ENCODE results near the gene ST6GALNAC6. TPM values are rescaled to one million over a fixed set of nuclear protein-coding genes. Genes with fewer than 3 reads are reported as not detected.
A peak's percentile ranks its signal among the peaks of the same experiment; 100 is the strongest.
"Not testable (repeated sequence)": the region's sequence is repeated elsewhere in the genome, so short reads cannot be mapped to it uniquely, and the experiment has no call there.

Gene ST6GALNAC6
- total RNA-seq, 2 donors from 2014 or later, result 74.4 to 75.6 TPM

GRCh38 chr9:127844821-127845359, 54.5 kb downstream of the ST6GALNAC6 start:
- Mint-ChIP-seq H3K36me3 (ENCODE audit: insufficient read depth in 2 of 2) (peaks cover 11 to 12% of the 10 kb centered on the region in 2 donors), H3K27ac (no peak overlapping the region), H3K4me1 (ENCODE audit: low read depth) (no peaks in the 10 kb centered on the region), H3K4me3 (no peak overlapping the region), H3K27me3 (ENCODE audit: low read depth) (no peaks in the 10 kb centered on the region), H3K9me3 (peaks cover 8% of the 10 kb centered on the region in 2 donors)
- DNase-seq (no peak), ATAC-seq (replicated peaks in 1 of 2) (no peak)

GRCh38 chr9:127841087-127841835, 58.1 kb downstream of the ST6GALNAC6 start:
- Mint-ChIP-seq H3K4me1 (ENCODE audit: low read depth) (no peaks in the 10 kb centered on the region), H3K36me3 (ENCODE audit: insufficient read depth in 2 of 2) (no peaks in the 10 kb centered on the region), H3K9me3 (no peaks in the 10 kb centered on the region), H3K27ac (no peak overlapping the region), H3K27me3 (ENCODE audit: low read depth) (no peaks in the 10 kb centered on the region), H3K4me3 (no peak overlapping the region)
- no peak for DNase-seq
- no peak for ATAC-seq (replicated peaks in 1 of 2)

GRCh38 chr9:127838375-127839078, 60.9 kb downstream of the ST6GALNAC6 start:
- no peak for DNase-seq
- Mint-ChIP-seq H3K4me1 (ENCODE audit: low read depth) (peaks cover 14% of the 10 kb centered on the region), H3K27ac (no peak overlapping the region), H3K27me3 (ENCODE audit: low read depth) (no peaks in the 10 kb centered on the region), H3K4me3 (no peak overlapping the region), H3K9me3 (no peaks in the 10 kb centered on the region), H3K36me3 (ENCODE audit: insufficient read depth in 2 of 2) (no peaks in the 10 kb centered on the region)
- no peak for ATAC-seq (replicated peaks in 1 of 2)

- no peaks in the 10 kb centered on the region for H3K27me3 Mint-ChIP-seq (ENCODE audit: low read depth)
- peaks cover 26% of the 10 kb centered on the region for H3K4me1 Mint-ChIP-seq (ENCODE audit: low read depth)
- H3K36me3 Mint-ChIP-seq (ENCODE audit: insufficient read depth in 2 of 2), result no peaks in the 10 kb centered on the region
- ATAC-seq (replicated peaks in 1 of 2) (no peak), DNase-seq (no peak)
- no peak overlapping the region for H3K27ac Mint-ChIP-seq
- no peaks in the 10 kb centered on the region for H3K9me3 Mint-ChIP-seq
- no peak overlapping the region for H3K4me3 Mint-ChIP-seq
Observed at GRCh38 chr9:127837346-127837745, 62.1 kb downstream of the ST6GALNAC6 start.

- H3K27me3 Mint-ChIP-seq (ENCODE audit: low read depth); H3K9me3 Mint-ChIP-seq; DNase-seq; H3K36me3 Mint-ChIP-seq (ENCODE audit: insufficient read depth in 2 of 2); ATAC-seq (replicated peaks in 1 of 2); H3K27ac Mint-ChIP-seq; H3K4me3 Mint-ChIP-seq: not testable (repeated sequence)
- peaks cover 31% of the 10 kb centered on the region for H3K4me1 Mint-ChIP-seq (ENCODE audit: low read depth)
Observed at GRCh38 chr9:127836561-127836960, 62.8 kb downstream of the ST6GALNAC6 start.

- Mint-ChIP-seq H3K36me3 (ENCODE audit: insufficient read depth in 2 of 2) (no peaks in the 10 kb centered on the region), H3K4me3 (peak overlapping the region in 1 of 2 donors; percentile 8), H3K9me3 (no peaks in the 10 kb centered on the region), H3K27me3 (ENCODE audit: low read depth) (no peaks in the 10 kb centered on the region), H3K27ac (no peak overlapping the region), H3K4me1 (ENCODE audit: low read depth) (peaks cover 31% of the 10 kb centered on the region)
- DNase-seq, result peak; percentile 38 to 56
- peak; percentile 77 for ATAC-seq (replicated peaks in 1 of 2)
Observed at GRCh38 chr9:127835991-127836516, 63.3 kb downstream of the ST6GALNAC6 start.

Other genes with a start within 250 kb of the ST6GALNAC6 start
- not detected for gene CFAP157, start 192.6 kb downstream of the ST6GALNAC6 start, total RNA-seq
- 1 to 10 TPM; 8.0 to 9.2 TPM for gene PTRH1, start 183.9 kb downstream of the ST6GALNAC6 start, total RNA-seq
- 1 to 10 TPM in 1 of 2 donors, under 1 TPM in 1; 0.55 to 5.3 TPM for gene TTC16, start 183.5 kb downstream of the ST6GALNAC6 start, total RNA-seq
- 10 to 100 TPM; 12.5 to 16.4 TPM for gene TOR2A, start 164.3 kb downstream of the ST6GALNAC6 start, total RNA-seq
- 10 to 100 TPM; 59.5 to 65.8 TPM for gene SH2D3C, start 120.9 kb downstream of the ST6GALNAC6 start, total RNA-seq
- 100 to 1,000 TPM in 1 of 2 donors, 10 to 100 TPM in 1; 99.4 to 105 TPM for gene CDK9, start 113.6 kb downstream of the ST6GALNAC6 start, total RNA-seq
- gene FPGS, start 96.7 kb downstream of the ST6GALNAC6 start, total RNA-seq, result 10 to 100 TPM; 53.4 to 57.6 TPM
- 10 to 100 TPM; 11.1 to 14.4 TPM for gene ENG, start 44.9 kb downstream of the ST6GALNAC6 start, total RNA-seq
- 10 to 100 TPM; 37.7 to 41.9 TPM for gene AK1, start 21.9 kb downstream of the ST6GALNAC6 start, total RNA-seq
- 10 to 100 TPM; 28.1 to 30.5 TPM for gene ST6GALNAC4, start 17.4 kb upstream of the ST6GALNAC6 start, total RNA-seq
- 1 to 10 TPM; 4.4 to 6.4 TPM for gene PIP5KL1, start 31.2 kb upstream of the ST6GALNAC6 start, total RNA-seq
- 10 to 100 TPM; 44.2 to 51.1 TPM for gene DPM2, start 38.3 kb upstream of the ST6GALNAC6 start, total RNA-seq
- gene EEIG1, start 81.4 kb upstream of the ST6GALNAC6 start, total RNA-seq, result 10 to 100 TPM; 59.2 to 75.1 TPM
- 10 to 100 TPM; 11.9 to 17.9 TPM for gene NAIF1, start 167.7 kb upstream of the ST6GALNAC6 start, total RNA-seq
- 10 to 100 TPM in 1 of 2 donors, 1 to 10 TPM in 1; 9.7 to 11.2 TPM for gene SLC25A25, start 168.6 kb upstream of the ST6GALNAC6 start, total RNA-seq
- gene PTGES2, start 228.1 kb upstream of the ST6GALNAC6 start, total RNA-seq, result 10 to 100 TPM; 23.5 to 27.5 TPM
- gene LCN2, start 249.8 kb upstream of the ST6GALNAC6 start, total RNA-seq, result not detected